ENCODE measurements around the gene FGR. TPM values are rescaled to one million over a fixed set of nuclear protein-coding genes. Genes with fewer than 3 reads are reported as not detected.

FGR gene
- total and polyA plus RNA-seq, 2 of the 13 experiments (the other 11 are each of a cell fraction or from before 2014, with no cell fraction given) = not detected

DNA sequence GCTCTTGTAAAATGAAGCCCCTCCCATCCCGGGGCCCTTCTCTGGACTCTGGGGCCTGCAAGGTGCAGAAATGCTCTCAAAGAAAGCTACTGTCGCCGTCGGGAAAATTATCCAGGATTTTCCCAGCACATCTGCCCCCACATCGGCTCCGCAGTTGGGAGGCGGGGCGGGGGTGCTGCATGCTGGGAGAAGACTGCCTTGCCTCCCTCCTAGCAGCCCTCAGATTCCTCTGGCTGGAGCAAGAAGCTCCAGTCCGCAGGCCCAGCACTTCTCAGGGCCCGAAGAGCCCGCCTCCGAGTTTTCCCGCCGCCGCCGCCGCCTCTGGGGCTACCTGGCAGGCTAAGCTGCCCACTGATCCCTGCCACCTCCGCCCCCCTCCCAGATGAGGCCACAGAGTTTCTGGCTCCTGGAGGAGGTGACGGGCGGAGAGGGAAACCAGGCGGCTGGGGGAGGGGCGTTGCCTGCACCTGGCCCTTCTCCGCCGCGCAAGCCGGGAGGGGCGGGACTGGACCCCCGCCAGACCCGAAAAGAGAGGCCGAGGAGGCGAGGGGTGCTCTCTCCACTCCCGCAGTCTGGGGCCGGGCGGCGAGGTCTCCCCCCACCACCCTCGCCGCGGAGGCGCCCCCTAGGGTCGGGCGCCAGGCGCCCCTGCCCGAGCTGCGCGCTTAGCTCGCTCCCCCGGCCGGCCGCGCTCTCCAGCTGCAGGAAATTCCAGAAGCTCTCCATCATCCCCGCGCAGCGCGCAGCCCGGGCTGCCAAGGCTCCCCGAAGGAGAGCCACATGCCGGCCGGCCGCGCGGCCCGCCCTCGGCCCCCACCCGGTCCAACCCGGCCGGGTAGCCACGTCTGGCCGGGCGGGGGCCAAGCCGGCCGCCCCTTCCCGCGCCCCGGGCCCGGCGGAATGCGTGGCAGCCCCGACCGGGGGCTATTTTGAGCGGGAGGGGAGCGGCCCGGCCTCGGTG is 59.8 kb downstream of the FGR start (continued):
- TF ChIP-seq, protein P1, sequence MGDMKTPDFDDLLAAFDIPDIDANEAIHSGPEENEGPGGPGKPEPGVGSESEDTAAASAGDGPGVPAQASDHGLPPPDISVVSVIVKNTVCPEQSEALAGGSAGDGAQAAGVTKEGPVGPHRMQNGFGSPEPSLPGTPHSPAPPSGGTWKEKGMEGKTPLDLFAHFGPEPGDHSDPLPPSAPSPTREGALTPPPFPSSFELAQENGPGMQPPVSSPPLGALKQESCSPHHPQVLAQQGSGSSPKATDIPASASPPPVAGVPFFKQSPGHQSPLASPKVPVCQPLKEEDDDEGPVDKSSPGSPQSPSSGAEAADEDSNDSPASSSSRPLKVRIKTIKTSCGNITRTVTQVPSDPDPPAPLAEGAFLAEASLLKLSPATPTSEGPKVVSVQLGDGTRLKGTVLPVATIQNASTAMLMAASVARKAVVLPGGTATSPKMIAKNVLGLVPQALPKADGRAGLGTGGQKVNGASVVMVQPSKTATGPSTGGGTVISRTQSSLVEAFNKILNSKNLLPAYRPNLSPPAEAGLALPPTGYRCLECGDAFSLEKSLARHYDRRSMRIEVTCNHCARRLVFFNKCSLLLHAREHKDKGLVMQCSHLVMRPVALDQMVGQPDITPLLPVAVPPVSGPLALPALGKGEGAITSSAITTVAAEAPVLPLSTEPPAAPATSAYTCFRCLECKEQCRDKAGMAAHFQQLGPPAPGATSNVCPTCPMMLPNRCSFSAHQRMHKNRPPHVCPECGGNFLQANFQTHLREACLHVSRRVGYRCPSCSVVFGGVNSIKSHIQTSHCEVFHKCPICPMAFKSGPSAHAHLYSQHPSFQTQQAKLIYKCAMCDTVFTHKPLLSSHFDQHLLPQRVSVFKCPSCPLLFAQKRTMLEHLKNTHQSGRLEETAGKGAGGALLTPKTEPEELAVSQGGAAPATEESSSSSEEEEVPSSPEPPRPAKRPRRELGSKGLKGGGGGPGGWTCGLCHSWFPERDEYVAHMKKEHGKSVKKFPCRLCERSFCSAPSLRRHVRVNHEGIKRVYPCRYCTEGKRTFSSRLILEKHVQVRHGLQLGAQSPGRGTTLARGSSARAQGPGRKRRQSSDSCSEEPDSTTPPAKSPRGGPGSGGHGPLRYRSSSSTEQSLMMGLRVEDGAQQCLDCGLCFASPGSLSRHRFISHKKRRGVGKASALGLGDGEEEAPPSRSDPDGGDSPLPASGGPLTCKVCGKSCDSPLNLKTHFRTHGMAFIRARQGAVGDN (CRISPR knock-in tag; IDR thresholded peaks at IDR 0.05) = peak; percentile 57; the same call in 1 of the 2 replicates
- TF ChIP-seq HHEX (CRISPR knock-in tag; IDR thresholded peaks at IDR 0.05) = no peak
- no peak for TF ChIP-seq NR3C1 (CRISPR knock-in tag; IDR thresholded peaks at IDR 0.05)
- TF ChIP-seq, protein P2, sequence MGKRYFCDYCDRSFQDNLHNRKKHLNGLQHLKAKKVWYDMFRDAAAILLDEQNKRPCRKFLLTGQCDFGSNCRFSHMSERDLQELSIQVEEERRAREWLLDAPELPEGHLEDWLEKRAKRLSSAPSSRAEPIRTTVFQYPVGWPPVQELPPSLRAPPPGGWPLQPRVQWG (CRISPR knock-in tag; IDR thresholded peaks at IDR 0.05; ENCODE audit: borderline replicate concordance, low read depth) = no peak
- TF ChIP-seq SOX5 (CRISPR knock-in tag; IDR thresholded peaks at IDR 0.05; ENCODE audit: borderline replicate concordance) = no peak
- peak; percentile 35; the same call in 1 of the 2 replicates for TF ChIP-seq ZNF563 (CRISPR knock-in tag; IDR thresholded peaks at IDR 0.05)
- TF ChIP-seq, protein P3, sequence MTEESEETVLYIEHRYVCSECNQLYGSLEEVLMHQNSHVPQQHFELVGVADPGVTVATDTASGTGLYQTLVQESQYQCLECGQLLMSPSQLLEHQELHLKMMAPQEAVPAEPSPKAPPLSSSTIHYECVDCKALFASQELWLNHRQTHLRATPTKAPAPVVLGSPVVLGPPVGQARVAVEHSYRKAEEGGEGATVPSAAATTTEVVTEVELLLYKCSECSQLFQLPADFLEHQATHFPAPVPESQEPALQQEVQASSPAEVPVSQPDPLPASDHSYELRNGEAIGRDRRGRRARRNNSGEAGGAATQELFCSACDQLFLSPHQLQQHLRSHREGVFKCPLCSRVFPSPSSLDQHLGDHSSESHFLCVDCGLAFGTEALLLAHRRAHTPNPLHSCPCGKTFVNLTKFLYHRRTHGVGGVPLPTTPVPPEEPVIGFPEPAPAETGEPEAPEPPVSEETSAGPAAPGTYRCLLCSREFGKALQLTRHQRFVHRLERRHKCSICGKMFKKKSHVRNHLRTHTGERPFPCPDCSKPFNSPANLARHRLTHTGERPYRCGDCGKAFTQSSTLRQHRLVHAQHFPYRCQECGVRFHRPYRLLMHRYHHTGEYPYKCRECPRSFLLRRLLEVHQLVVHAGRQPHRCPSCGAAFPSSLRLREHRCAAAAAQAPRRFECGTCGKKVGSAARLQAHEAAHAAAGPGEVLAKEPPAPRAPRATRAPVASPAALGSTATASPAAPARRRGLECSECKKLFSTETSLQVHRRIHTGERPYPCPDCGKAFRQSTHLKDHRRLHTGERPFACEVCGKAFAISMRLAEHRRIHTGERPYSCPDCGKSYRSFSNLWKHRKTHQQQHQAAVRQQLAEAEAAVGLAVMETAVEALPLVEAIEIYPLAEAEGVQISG (CRISPR knock-in tag; IDR thresholded peaks at IDR 0.05) = peak; percentile 3; the same call in 1 of the 2 replicates
- no peak for TF ChIP-seq ZNF562 (CRISPR knock-in tag; IDR thresholded peaks at IDR 0.05; ENCODE audit: borderline replicate concordance)
- TF ChIP-seq, protein P4, sequence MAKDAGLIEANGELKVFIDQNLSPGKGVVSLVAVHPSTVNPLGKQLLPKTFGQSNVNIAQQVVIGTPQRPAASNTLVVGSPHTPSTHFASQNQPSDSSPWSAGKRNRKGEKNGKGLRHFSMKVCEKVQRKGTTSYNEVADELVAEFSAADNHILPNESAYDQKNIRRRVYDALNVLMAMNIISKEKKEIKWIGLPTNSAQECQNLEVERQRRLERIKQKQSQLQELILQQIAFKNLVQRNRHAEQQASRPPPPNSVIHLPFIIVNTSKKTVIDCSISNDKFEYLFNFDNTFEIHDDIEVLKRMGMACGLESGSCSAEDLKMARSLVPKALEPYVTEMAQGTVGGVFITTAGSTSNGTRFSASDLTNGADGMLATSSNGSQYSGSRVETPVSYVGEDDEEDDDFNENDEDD (CRISPR knock-in tag; IDR thresholded peaks at IDR 0.05; ENCODE audit: borderline replicate concordance) = peak; percentile 24; the same call in 1 of the 2 replicates
- no peak for TF ChIP-seq ZNF512 (CRISPR knock-in tag; IDR thresholded peaks at IDR 0.05)
- TF ChIP-seq TMF1 (CRISPR knock-in tag; IDR thresholded peaks at IDR 0.05; ENCODE audit: low read depth) = no peak
- TF ChIP-seq, protein P5, sequence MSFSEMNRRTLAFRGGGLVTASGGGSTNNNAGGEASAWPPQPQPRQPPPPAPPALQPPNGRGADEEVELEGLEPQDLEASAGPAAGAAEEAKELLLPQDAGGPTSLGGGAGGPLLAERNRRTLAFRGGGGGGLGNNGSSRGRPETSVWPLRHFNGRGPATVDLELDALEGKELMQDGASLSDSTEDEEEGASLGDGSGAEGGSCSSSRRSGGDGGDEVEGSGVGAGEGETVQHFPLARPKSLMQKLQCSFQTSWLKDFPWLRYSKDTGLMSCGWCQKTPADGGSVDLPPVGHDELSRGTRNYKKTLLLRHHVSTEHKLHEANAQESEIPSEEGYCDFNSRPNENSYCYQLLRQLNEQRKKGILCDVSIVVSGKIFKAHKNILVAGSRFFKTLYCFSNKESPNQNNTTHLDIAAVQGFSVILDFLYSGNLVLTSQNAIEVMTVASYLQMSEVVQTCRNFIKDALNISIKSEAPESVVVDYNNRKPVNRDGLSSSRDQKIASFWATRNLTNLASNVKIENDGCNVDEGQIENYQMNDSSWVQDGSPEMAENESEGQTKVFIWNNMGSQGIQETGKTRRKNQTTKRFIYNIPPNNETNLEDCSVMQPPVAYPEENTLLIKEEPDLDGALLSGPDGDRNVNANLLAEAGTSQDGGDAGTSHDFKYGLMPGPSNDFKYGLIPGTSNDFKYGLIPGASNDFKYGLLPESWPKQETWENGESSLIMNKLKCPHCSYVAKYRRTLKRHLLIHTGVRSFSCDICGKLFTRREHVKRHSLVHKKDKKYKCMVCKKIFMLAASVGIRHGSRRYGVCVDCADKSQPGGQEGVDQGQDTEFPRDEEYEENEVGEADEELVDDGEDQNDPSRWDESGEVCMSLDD (CRISPR knock-in tag; IDR thresholded peaks at IDR 0.05; ENCODE audit: borderline replicate concordance) = no peak
- TF ChIP-seq XRCC5 (optimal IDR thresholded peaks at IDR 0.05; ENCODE audit: low read length) = no peak
- TF ChIP-seq MYC (CRISPR knock-in tag; IDR thresholded peaks at IDR 0.05; ENCODE audit: borderline replicate concordance) = 0 out of 2 replicates have a peak, but pooled peaks have one; percentile 11
